AG08395 (cell line): ENCODE measurements around the gene RNU1-3.
"Not testable (repeated sequence)": the region's sequence is repeated elsewhere in the genome, so short reads cannot be mapped to it uniquely, and the experiment has no call there.

Experiments used
- DNase-seq: peaks from one replicate; pipeline ENCODE4 v3.0.0; 2012; ENCODE audit warnings: mixed read lengths, low spot score

Gene RNU1-3

GRCh38 chr1:16666502-16667413, at the start of gene RNU1-3:
RNU1-3 (minus strand) TSS chr1:16666948.
- DNase-seq = not testable (repeated sequence)

- DNase-seq = not testable (repeated sequence)
Observed at GRCh38 chr1:16713480-16713879, 46.7 kb upstream of the RNU1-3 start.

- not testable (repeated sequence) for DNase-seq
Observed at GRCh38 chr1:16712984-16713383, 46.2 kb upstream of the RNU1-3 start.

GRCh38 chr1:16712582-16712981, 45.8 kb upstream of the RNU1-3 start:
- not testable (repeated sequence) for DNase-seq

DNA sequence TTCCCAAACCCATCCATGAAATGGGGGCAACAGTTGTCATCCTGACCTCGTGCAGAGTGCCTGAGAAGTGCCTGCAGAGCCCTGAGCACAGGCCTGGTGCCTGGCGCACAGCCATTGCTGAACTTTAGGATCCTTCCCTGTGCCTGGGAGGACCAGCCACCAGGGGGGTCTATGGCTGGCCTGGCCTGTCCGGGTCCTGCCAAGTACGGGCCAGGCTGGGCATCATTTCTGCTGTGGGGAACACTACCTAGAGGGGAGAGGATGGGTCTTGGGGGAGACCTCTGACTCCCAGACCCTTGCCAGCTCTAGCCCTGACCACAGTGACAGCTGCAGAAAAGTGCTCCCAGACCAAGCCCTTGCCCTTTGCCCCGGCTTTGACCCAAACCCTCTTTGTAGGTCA, 45.4 kb upstream of the RNU1-3 start:
- not testable (repeated sequence) for DNase-seq

DNA sequence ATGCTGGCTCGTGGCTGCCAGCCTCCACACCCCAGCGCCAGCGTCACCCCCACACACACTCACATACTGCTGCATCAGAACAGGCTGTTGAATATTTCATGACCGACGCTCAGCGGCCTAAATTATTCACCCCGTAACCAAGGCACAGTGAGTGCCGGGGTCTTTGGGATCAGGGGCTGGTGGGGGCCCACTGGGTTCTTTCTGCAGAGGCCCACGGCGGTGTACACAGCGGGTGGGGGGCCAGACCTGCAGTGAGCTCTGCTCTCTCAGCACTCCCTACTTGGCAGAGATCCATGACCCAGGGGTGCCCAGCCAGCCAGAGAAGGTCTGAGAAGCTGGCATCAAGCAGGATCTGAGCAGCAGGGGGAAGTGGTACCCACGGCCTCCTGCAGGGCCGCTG, 43.9 kb upstream of the RNU1-3 start:
- not testable (repeated sequence) for DNase-seq

GRCh38 chr1:16709659-16710087, 42.9 kb upstream of the RNU1-3 start:
- DNase-seq = not testable (repeated sequence)

GRCh38 chr1:16708704-16709103, 42.0 kb upstream of the RNU1-3 start:
- DNase-seq = not testable (repeated sequence)

DNA sequence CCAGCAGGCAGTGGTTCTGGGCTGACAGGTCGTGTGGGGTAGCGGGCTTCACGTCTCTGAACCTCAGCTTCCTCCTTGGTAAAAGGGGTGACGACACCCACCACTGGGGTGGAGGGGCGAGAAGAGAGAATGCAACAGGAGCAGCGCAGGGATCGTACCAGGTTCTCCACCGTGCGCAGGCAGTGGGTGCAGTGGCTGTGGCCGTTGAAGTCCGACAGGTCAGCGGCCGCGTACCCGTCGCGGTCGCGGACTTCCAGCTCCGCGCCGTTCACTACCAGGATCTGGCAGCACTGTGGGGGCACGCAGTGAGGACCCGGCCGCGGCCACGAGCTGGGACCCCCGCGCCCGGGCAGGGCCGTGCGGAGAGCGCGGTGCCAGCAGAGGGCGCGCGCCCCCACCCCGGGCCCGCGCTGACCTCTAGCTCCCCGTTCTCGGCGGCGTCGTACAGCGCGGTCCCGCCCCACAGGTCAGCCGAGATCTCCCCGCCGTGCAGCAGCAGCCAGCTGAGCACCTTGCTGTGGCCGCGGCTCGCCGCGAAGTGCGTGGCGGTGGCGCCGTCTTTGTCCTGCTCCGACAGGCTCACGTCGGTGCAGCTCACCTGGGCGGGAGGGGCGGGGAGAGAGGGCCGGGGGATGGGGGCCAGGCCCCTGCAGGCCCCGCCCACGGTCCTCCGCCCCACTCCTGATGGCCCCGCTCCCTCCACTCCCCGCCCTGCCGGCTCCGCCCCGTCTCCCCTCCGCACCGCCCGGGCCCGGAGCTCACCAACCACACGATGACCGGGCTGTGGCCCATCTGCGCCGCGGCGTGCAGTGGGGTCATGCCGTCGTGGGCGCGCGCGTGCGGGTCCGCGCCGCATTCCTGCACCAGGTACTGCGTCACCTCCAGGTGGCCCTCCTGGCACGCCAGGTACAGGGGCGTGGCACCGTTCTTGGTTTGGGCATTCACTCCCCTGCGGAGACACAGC, 40.7 kb upstream of the RNU1-3 start:
- not testable (repeated sequence) for DNase-seq

DNA sequence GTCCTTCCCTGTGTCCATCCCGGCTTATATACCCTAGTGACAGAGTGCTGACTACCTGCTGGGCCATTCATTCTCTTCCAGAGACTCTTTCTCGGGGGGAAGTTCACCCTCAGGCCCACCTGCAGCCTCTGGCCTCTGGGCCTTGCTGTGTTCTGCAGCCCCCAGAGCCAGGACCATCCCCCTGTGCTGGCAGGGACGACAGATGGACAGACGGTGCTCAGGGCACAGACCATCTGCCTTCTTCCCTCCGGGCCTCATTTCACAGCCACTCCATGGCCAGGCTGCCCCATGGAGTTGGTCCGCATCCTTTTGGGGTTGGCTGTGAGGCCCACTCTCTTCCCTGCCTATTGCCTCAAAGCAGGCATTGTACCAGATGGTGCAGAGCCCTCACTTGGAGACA, 39.6 kb upstream of the RNU1-3 start:
- DNase-seq = not testable (repeated sequence)

DNA sequence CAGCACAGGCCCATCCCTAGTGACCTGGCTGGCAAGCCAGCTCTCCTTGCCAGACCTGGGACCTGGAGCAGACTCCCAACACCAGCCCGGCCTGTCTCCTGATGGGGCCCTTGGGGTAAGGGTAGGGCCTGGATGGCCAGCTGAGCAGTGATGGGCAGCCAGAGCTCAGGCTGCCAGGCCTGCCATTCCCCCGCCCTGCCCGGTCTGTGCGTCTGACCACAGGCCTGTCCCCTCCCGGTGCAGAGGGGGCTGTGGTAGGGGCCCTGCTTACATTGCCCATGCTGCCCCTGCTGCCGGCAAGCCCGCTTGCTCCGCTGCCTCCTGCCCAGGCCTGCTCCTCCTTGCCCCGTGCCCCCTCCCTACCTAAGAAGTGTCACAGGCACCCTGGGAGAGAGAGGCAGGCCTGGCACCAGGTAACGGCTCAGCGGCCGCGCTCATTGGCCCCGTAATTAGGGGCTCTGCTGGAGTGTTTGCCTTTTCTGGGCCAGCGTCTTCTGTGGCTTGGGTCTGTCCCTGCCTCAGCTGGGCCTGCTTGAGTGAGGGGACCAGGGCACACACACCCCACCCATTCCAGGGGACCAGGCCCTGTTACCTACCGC, 37.9 kb upstream of the RNU1-3 start:
- not testable (repeated sequence) for DNase-seq

DNA sequence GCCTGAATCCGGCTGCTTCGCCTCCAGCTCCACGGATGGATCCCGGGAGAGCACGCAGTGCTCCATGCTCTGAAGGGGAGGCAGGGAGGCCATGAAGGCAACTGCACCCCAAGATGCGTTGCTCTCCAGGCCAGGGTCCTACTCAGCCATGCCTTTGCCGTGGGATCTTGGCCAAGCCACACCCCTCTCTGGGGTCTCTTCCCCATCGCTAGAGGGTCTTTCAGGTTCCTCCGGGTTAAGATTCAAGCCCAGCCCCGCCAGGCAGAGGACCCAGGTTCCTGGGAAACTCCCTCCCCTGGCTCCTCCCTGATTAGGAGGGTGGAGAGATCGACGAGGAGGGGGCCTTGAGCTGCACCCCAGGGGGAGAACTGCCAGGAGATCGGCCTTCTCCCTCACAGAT, 37.3 kb upstream of the RNU1-3 start:
- DNase-seq = not testable (repeated sequence)

DNA sequence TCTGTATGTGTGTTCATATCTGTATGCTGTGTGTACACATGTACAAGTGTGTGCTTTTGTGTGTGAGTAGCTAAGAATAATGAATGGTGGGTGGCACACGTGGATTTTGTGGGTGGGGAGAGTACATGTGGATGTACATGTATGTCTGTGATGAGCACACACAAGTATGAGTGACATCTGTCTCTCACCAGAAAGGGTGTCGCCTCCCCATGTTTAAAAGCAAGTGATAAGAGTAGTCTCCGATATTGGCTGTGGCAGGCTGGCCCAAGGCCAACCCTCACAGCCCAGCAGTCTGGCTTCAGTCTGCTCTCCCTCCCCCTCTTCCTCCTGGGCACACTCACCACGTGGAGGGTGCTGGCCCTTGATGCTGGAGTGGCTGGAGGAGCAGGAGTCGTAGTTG, 36.9 kb upstream of the RNU1-3 start:
- DNase-seq = not testable (repeated sequence)

DNA sequence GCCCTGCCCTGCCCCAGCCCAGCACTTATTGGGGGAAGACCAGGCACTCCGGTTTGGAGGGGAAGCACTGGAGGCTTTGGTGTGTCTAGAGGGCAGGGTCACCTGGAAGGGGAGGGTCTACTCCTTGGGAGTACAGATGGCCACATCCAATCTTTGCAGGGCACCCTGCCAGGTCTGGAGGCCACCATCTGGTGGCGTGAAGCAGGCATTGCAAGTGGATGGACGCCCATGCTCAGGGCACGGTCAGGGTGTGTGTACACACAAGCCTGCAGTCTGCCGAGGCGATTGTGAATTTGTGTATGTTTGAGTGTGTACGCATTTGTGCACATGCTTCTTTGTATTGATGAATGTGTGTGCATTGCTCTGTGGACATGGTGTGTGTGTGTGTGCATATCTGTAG, 36.4 kb upstream of the RNU1-3 start:
- DNase-seq = not testable (repeated sequence)

DNA sequence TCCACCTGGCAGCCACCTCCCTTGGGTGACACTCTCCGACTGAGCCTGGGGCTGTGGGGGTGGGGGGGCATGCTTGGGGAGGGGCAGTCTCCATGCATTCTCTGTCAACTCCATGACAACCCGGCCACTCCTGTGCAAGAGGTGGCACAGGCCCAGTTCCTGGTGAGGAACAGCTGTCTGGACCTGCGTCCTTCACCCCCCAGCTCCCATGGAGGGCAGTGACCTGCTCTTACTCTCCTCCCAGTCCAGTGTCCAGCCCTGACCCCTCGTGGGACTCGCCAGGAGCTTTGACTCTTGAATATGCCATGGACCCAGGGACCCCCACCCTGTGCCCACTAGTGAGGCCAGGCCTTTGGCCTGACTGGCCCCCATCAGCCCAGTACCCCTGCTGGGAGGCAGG, 35.5 kb upstream of the RNU1-3 start:
- not testable (repeated sequence) for DNase-seq

- not testable (repeated sequence) for DNase-seq
Observed at GRCh38 chr1:16701189-16701588, 34.4 kb upstream of the RNU1-3 start.

DNA sequence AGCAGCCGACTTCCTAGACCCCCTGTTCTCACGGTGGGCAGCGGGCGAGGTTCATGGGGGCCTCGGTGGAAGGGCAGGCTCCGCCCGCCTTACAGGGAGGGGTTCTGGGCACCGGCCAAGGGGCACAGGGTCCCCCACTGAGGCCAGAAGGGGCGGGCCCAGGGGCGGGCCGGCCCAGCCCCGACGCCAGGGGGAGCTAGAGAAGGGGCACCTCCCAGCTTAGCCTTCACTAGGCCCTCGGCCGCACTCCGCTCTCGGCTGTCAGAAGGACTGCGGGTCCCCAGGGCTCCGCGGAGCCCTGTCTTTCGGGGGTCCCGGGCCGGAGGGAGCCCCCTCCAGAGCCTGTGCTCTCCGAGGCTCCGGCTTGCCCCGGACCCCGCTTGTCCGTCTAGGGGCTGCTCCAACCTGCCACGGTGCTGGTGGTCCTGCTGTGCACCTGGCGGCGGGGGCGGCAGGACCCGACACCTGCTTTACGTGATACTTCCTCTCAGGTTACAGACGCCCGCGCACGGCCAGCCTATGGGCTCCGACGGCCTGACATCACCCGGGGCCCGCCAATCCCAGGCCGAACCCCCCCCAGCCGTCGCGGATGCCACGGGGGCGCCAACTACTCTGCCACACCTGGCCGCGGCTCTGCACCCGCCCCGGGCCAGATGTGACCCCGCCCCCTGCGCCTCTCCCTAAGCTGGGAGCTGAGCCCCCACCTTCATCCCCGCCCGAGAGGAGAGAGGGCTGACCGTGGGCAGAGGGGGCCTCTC, 33.6 kb upstream of the RNU1-3 start:
- not testable (repeated sequence) for DNase-seq

- DNase-seq = not testable (repeated sequence)
Observed at GRCh38 chr1:16699440-16699839, 32.7 kb upstream of the RNU1-3 start.

DNA sequence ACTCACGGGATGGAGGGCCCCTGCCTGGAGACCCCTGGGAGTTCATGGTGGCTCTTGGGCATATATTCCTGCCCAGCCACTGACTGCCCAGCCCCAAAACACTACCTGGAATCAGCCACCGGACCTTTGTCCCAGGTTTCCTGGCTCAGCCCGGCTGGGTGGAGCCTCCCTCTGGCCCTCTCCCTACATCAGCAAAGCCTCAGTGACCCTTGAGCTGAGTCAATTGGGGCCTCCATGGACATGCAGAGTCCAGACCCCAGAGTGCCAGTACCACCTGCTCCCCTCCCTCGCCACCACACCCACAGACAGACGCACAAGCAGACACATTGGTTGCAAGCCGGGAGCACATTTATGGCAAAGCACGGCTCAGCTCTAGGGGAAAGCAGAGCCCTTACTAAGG, 30.4 kb upstream of the RNU1-3 start:
- DNase-seq = not testable (repeated sequence)

GRCh38 chr1:16696507-16697150, 29.9 kb upstream of the RNU1-3 start:
- DNase-seq = not testable (repeated sequence)

DNA sequence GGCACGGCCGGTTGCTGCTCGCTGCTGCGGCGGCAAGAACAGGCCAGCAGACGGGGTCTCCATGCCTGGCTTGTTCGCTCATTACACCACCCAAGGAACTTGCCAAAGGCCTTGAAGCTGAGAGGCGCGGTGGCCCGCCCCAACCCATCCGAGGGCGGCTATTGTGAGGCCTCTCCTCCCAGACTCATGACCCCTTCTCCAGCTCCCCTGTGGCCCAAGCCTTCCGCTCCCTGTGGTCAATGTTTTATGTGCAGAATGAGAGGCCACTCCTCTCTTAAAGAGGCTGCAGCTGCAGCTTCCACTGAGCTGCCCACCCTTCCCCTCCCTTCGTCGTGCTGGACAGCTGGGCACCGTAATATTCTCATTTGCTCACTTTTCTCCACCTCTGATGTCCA, 27.6 kb upstream of the RNU1-3 start:
- DNase-seq = not testable (repeated sequence)
